Activated CD4-positive, alpha-beta T cell treated with anti-CD3 and anti-CD28 coated beads, Interleukin-2, amount 10 ng/mL, durations not matched to agents 7 days and 5 days (primary cell): Measurements from ENCODE around the gene PPP2R2D. TPM values are rescaled to one million over a fixed set of nuclear protein-coding genes. Genes with fewer than 3 reads are reported as not detected.

Source experiments
- CTCF ChIA-PET: fragments of 350-600 bp; sonication (Branson Sonifier 250); formaldehyde crosslinking; loops from one replicate; lab custom pipeline; 2021; ENCODE audit warnings: antibody characterized with exemption; lab: Charles Lee
- POLR2A ChIA-PET: fragments of 350-600 bp; sonication (Branson Sonifier 250); formaldehyde crosslinking; loops from one replicate; lab custom pipeline; 2021; ENCODE audit warnings: antibody characterized with exemption; lab: Charles Lee
- DNase-seq: peaks from one replicate; pipeline ENCODE4 v3.0.0-alpha.2; 2020
- H3K27ac Mint-ChIP-seq: one replicate; pipeline ENCODE4 v1.8.0; 2021; ENCODE audit warnings: mild to moderate bottlenecking, moderate library complexity, mixed read lengths
- H3K27me3 Mint-ChIP-seq: one replicate; pipeline ENCODE4 v1.8.0; 2021; ENCODE audit warnings: mixed read lengths
- H3K36me3 Mint-ChIP-seq: one replicate; pipeline ENCODE4 v1.8.0; 2021; ENCODE audit warnings: low read depth, mixed read lengths
- H3K4me1 Mint-ChIP-seq: one replicate; pipeline ENCODE4 v1.8.0; 2021; ENCODE audit warnings: mixed read lengths
- H3K4me3 Mint-ChIP-seq: one replicate; pipeline ENCODE4 v1.8.0; 2021; ENCODE audit warnings: mild to moderate bottlenecking, moderate library complexity, mixed read lengths
- H3K9me3 Mint-ChIP-seq: one replicate; pipeline ENCODE4 v1.8.0; 2021; ENCODE audit warnings: mixed read lengths
- total RNA-seq, 2 experiments: library from RNA; stranded (reverse); gene quantifications; one replicate each; pipeline ENCODE4 v1.2.3, GENCODE V29; 2021

PPP2R2D gene
- 10 to 100 TPM; 38.5 to 43.1 TPM for total RNA-seq

DNA sequence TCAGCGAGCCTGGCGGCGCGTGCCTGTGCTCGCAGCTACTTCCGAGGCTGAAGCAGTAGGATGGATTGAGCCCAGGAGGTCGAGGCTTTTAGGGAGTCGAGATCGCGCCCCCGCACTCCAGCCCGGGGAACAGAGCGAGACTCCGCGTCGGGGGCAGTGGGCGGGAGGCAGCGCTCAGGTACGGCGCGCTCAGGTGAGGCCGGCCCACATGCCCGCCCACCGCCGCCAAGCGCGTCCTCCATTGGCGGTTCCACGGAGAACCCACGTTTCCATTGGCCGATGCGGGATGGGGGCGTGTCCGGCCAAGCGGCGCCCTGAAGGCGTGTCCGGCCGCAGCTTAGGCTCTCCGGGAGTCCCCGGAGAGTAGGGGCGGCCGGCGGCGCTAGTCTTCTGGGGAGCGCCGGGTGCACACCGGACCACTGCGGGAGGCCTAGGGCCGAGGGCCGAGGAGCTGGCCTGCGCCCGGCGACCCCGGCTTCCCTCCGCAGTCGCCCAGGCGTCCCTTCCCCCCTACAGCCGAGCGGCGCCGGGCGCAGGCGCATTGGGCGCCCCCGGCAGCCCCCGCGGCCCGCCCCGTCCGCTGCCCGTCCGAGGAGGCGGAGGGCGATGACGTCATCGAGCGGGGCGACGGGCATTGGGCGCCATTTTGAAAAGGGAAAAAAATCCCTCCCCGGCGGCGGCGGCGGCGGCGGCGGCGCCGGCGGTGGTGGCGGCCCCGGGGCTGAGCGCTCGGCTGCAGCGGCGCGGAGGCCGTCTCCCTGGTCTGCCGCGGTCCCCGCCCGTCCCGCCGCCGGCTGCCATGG lies at the start of gene PPP2R2D:
Gene PPP2R2D, plus strand, starts transcription at position 659 of the 803 bp plus-strand sequence. Its CDS starts 141 bp downstream, at position 800.
- DNase-seq: peak; percentile 95
- peak within 1 kb of the TSS; percentile 91 for H3K4me3 Mint-ChIP-seq
- no peaks in the 10 kb centered on the region for H3K9me3 Mint-ChIP-seq
- peak within 1 kb of the TSS; percentile 94 for H3K27ac Mint-ChIP-seq
- ChIA-PET POLR2A (no interaction called here), CTCF (interaction anchor here (0.9 to 2.5 kb wide), 4 partner anchors 8 to 122 kb away, joined by 3 to 8 read pairs (median 4); no protein-coding TSS in a partner anchor)
- peaks cover 60% of the 10 kb centered on the region for H3K4me1 Mint-ChIP-seq
- H3K27me3 Mint-ChIP-seq: peaks cover 16% of the 10 kb centered on the region
- peaks cover 18% of the 10 kb centered on the region for H3K36me3 Mint-ChIP-seq

DNA sequence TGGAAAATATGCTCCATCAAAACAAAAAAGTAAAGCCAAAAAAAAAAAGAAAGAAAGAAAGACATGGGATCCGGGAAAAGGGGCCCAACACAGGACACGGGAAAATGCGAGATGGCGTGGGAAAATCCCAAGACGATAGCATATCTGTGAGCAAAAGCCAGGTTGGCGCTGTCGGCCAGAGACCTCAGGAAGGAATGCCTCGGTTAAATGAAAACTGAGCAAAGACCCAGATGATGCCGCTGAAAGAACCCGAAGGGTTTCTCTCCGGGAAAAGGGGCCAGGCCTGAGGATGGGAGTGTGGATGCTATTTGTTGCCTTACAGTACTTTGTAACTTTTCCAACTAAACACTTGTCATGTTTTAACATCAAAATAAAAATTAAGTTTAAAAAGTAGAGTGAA lies 49.5 kb upstream of the PPP2R2D start:
- no peaks in the 10 kb centered on the region for H3K27me3 Mint-ChIP-seq
- H3K27ac Mint-ChIP-seq: no peak overlapping the region
- no peaks in the 10 kb centered on the region for H3K4me1 Mint-ChIP-seq
- H3K9me3 Mint-ChIP-seq: no peaks in the 10 kb centered on the region
- CTCF ChIA-PET: no interaction called here
- H3K36me3 Mint-ChIP-seq: no peaks in the 10 kb centered on the region
- POLR2A ChIA-PET: no interaction called here
- DNase-seq: no peak
- H3K4me3 Mint-ChIP-seq: no peak overlapping the region

DNA sequence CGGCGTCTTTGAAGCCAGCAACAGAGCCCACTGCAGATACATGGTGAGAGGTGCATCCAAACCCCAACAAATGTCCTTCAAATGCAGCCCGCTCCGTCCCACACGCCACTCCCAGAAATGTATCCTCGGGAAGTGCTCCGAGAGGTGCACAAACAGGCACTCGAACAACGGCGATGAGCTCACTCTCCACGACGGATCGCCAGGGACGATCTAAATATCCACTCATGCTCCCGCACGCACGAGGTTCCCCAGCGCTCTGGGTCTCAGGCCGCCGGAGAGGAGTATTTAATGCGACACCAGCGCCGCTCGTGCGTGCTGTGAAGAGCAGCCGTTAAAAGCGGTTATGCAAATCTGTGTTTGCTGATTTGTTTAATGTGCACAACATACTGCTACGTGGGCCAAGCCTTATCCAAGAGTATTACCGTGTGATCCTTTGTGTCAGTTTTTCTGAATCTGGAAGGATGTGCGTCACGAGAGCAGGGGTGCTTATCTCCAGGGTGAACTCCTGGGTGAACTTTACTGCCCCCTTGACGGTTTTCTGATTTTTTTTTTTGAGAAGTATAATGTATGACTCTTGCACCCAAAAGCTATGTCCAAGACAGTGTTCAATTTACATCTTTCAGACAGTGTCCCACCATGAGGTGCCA lies 48.5 kb upstream of the PPP2R2D start:
- Mint-ChIP-seq H3K27ac (no peak overlapping the region), H3K4me1 (no peaks in the 10 kb centered on the region), H3K4me3 (no peak overlapping the region), H3K27me3 (no peaks in the 10 kb centered on the region), H3K9me3 (no peaks in the 10 kb centered on the region), H3K36me3 (no peaks in the 10 kb centered on the region)
- DNase-seq: no peak
- ChIA-PET CTCF (no interaction called here), POLR2A (no interaction called here)

DNA sequence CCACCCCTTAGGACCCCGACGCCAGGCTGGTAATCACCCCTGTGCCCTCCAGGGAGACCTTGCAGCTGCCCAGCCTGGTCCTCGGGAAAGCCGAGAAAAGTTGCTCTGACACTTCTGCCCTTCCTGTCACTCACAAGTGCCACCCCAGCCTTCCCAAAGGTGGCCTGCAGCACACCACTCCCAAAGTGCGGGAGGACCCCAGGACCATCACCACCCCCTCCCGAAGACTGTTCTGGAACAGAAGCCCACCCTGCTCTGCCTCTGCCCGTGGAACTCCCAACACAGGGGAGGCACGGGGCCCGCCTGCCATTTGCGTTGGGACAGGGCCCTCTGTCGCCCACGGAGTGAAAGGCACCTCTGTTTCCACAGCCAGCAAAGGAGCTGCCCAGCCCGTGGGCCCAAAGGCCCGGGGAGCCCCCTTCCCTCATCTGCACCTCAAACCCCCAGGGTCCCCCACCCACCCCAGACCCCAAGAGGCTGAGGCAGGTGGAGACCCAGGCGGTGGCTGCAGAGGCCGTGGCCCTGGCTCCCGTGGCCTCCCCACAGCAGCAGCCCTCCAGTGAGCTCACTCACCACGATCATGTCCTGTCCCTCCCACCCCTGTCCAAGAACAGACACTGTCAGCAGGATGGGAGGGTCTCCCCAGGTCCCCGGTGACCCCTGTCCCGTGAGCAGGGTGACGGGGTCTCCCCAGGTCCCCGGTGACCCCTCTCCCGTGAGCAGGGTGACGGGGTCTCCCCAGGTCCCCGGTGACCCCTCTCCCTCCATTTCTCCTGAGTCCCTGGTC lies 47.8 kb upstream of the PPP2R2D start:
- POLR2A ChIA-PET: no interaction called here
- CTCF ChIA-PET: no interaction called here
- DNase-seq: no peak

DNA sequence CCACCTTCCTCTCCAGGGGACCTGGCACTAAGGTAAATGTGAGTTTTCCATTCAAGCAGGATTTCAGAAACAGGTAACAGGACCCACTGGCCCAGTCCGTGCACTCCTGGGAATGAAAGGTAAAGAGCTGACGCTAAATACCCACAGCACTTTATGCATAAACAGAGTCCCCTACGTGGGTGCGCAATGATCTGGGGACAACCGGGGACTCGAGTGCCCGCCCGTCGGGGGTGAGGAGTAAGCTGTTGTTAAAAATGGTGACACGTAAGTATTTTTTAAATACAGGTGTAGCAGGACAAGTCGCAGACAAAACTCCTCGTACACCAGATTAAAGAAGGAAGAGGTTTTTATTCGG lies 47.2 kb upstream of the PPP2R2D start:
- no peak for DNase-seq
- Mint-ChIP-seq H3K4me3 (no peak overlapping the region), H3K4me1 (no peaks in the 10 kb centered on the region), H3K27me3 (no peaks in the 10 kb centered on the region), H3K36me3 (no peaks in the 10 kb centered on the region), H3K9me3 (no peaks in the 10 kb centered on the region), H3K27ac (no peak overlapping the region)
- ChIA-PET CTCF (no interaction called here), POLR2A (no interaction called here)

More for the DNA sequence above, 47.8 kb upstream of the PPP2R2D start:
- no peaks in the 10 kb centered on the region for H3K27me3 Mint-ChIP-seq
- H3K36me3 Mint-ChIP-seq: no peaks in the 10 kb centered on the region
- no peak overlapping the region for H3K27ac Mint-ChIP-seq
- H3K9me3 Mint-ChIP-seq: no peaks in the 10 kb centered on the region
- no peaks in the 10 kb centered on the region for H3K4me1 Mint-ChIP-seq
- H3K4me3 Mint-ChIP-seq: no peak overlapping the region

DNA sequence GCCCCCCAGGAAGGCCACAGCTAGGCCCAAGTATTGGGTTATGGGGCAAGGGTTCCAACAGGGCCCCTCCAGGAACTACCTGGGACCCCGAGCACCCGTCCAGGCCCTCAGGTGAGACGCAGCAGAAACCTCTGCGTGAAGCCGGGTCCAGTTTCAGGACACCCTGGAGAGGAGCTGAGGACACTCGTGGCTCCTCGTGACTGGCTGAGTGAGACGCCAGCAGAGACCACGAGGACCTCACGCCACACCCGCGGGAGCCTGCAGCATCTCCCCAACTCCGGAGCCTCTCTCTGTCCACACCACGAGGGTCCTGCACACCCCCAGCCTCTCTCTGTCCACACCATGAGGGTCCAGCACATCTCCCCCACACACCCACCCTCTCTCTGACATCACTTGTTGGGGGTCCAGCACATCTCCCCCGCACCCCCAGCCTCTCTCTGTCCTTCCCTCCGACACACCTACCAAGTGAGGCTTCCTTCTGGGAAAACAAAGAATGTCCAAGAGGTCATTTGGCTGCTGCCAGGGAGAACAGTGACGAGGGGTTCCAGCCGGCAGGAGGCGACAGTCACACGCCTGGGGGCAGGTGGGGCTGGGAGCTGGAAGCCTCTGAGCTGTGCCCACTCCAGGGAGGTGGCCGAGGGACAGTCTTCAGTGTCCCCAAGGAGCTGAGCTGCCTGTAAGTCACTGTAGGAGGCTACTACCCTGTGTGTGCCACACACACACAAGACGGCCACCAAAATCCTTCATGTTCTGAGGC lies 46.1 kb upstream of the PPP2R2D start:
- POLR2A ChIA-PET: no interaction called here
- H3K9me3 Mint-ChIP-seq: no peaks in the 10 kb centered on the region
- no peaks in the 10 kb centered on the region for H3K4me1 Mint-ChIP-seq
- no peak overlapping the region for H3K27ac Mint-ChIP-seq
- no peak for DNase-seq
- H3K27me3 Mint-ChIP-seq: no peaks in the 10 kb centered on the region
- no peaks in the 10 kb centered on the region for H3K36me3 Mint-ChIP-seq
- H3K4me3 Mint-ChIP-seq: no peak overlapping the region
- CTCF ChIA-PET: interaction anchor here (1.6 kb wide), 1 partner anchor 18 kb away, joined by 3 read pairs; no protein-coding TSS in a partner anchor

DNA sequence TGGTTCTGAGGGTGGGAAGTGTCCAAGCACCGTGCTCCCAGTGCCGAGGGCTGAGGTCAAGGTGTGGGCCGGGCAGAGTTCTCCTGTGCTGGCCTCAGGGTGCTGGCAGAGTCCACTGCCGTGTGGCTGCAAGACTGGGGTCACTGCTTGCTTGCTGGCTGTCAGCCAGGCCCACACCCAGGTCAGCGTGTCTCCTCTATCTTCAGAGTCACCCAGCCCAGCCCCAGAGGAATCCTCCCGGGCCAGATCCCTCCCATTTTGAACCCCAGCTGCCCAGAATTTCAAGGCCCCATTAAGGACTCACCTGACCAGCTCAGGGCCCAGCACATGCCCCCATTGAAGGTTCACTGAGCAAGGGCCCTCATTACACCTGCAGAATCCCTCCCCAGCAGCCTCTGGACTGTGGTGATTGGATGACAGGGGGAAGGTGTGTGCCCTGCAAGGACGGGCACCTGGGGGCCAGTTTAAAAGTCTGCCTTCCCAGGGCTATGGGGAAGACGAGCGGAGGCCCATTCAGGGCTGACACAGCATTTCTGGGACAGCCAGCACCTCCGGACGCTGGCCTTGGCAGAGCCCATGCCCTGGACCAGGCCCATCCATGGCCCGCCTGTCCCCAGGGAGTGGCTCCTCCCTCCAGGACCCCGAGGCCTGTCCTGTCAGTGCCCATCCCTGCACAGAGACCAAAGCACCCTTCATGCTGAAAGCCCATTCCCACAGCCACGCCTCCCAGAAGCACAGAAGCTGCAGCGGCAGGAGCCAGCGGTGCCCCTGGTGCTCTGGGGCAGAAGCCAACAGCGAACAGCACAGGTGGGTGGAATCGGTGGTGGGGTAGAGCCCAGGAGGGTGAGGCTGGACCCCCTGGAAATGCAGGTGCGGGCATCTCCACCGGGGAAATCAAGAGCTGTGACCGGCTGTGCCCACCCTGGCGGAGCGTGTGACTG lies 45.1 kb upstream of the PPP2R2D start:
- peaks cover 1% of the 10 kb centered on the region for H3K27me3 Mint-ChIP-seq
- ChIA-PET CTCF (interaction anchor here (0.6 to 1.6 kb wide), 2 partner anchors 19 to 55 kb away, joined by 3 read pairs; no protein-coding TSS in a partner anchor), POLR2A (no interaction called here)
- no peaks in the 10 kb centered on the region for H3K4me1 Mint-ChIP-seq
- H3K9me3 Mint-ChIP-seq: no peaks in the 10 kb centered on the region
- no peak overlapping the region for H3K4me3 Mint-ChIP-seq
- no peak for DNase-seq
- H3K27ac Mint-ChIP-seq: no peak overlapping the region
- no peaks in the 10 kb centered on the region for H3K36me3 Mint-ChIP-seq

DNA sequence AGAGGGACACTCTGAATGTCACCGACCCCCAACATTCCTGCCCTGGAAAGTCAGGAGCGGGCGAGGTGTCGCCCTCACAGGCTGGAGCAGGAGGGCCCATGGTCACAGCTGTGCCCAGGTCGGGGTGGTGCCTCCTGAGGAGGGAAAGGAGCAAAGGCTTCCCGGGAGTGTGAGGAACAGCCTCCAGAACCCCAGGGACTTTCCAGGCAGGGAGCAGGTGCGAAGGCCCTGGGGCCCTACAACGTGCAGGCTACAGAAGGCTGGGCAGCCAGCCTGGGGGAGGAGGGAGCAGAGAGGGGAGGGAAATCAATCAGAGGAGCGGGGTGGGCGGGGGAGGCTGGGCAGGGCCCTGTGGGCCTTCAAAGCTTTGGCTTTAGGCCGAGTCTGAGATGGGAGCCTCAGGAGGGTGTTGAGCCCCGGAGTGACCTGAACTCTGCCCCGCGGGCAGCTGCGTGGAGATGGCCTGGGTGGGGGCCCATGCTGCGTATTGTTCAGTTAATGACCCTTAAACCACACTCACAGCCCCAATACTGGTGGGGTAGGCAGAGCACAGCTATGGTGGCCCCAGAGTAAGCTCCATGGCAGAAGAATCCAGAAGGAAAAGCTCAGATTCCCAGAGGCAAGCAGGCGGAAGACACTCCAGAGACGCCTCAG lies 44.2 kb upstream of the PPP2R2D start:
- no peak for DNase-seq
- no peak overlapping the region for H3K27ac Mint-ChIP-seq
- H3K4me3 Mint-ChIP-seq: no peak overlapping the region
- peaks cover 6% of the 10 kb centered on the region for H3K27me3 Mint-ChIP-seq
- CTCF ChIA-PET: interaction anchor here (0.6 kb wide), 1 partner anchor 56 kb away, joined by 3 read pairs; no protein-coding TSS in a partner anchor
- H3K9me3 Mint-ChIP-seq: no peaks in the 10 kb centered on the region
- H3K36me3 Mint-ChIP-seq: no peaks in the 10 kb centered on the region
- H3K4me1 Mint-ChIP-seq: no peaks in the 10 kb centered on the region
- POLR2A ChIA-PET: no interaction called here

DNA sequence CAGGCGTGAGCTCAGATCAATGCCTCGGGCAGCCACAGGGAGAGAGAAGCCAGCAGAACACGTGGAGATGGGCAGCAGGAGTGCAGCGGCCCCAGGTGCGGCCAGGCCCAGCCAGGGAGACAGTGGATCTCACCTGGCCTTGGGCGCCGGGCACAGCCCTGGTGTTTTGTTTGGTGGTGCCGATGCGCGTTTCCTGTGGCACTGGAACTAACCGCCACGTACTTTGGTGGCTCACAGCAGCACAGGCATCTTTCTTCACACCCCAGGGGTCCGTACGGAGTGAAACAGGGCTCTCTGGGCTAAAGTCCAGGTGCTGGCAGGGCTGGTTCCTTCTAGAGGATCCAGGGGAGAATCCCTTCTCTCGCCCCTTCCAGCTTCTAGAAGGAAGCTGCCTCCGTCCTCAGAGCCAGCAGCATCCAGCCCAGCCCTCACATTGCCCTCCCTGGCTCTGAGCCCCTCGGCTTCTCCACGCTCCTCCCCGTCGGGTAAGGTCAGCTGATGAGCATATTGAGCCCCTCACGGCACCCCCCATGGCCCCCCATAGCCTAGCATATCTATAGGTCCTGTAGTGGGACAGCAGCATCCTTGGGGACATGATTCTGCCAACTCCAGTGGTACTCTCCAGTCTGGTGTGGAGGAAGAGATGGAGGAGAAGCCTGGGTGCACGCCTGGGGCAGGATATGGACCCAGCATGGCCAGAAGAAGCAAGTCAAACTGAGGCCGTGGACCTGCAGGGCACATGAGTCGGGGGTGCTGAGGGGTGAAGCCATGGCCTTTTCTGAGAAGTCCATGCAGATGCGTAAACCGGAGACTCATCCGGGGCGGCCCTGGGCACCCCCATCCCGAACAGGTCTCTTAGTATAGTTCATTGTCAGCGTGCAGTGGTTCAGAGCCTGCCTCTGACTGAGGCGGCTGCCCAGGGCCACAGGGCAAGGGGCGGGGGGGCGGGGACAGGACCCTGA lies 43.4 kb upstream of the PPP2R2D start:
- Mint-ChIP-seq H3K27ac (no peak overlapping the region), H3K4me3 (no peak overlapping the region), H3K27me3 (peaks cover 6% of the 10 kb centered on the region), H3K4me1 (no peaks in the 10 kb centered on the region), H3K9me3 (no peaks in the 10 kb centered on the region), H3K36me3 (no peaks in the 10 kb centered on the region)
- POLR2A ChIA-PET: no interaction called here
- DNase-seq: no peak
- CTCF ChIA-PET: no interaction called here

DNA sequence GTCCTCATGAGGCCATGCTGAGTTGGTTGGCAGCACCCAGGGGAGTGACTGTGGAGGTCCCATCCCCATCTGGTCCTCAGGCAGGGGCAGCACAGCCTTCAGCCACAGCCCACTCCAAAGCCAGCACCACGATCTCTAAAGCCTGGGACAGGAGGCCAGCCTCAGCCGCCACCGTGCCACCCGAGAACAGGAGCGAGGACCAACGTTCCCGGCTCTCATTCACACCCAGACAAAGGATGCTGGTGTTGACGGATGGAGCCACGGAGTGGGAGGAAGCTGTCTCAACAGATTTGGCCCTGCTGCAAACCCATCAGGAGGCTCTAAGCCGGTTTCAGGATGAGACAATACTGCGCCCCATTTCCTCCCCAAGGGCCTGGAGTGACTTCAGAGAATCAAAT lies 42.7 kb upstream of the PPP2R2D start:
- DNase-seq: no peak
- Mint-ChIP-seq H3K27ac (no peak overlapping the region), H3K27me3 (peaks cover 6% of the 10 kb centered on the region), H3K36me3 (no peaks in the 10 kb centered on the region), H3K4me1 (no peaks in the 10 kb centered on the region), H3K9me3 (no peaks in the 10 kb centered on the region), H3K4me3 (no peak overlapping the region)
- ChIA-PET CTCF (no interaction called here), POLR2A (no interaction called here)
